Measurements from ENCODE around the gene ABHD10.

ABHD10 gene

DNA sequence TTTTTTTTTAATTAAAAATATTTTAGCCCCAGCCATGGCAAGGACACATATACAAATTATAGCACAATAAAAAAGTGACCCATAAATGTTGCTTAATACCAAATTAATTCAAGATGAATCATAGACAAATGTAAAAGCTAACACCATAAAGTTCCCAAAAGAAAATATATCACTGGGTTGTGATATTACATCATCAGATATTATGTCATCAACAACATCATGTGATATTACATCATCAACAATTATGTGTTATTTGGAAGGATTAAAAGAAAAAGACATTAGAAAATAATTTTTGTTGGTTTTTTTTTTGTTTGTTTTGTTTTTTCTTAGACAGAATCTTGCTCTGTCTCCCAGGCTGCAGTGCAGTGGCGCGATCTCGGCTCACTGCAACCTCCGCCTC lies 34.5 kb upstream of the ABHD10 start:
- Histone ChIP-seq H3K27me3 (ENCODE audit: insufficient read depth, low read depth) (no peaks in the 10 kb centered on the region), H3K27ac (no peak overlapping the region), H3K36me3 (ENCODE audit: insufficient read depth) (no peaks in the 10 kb centered on the region), H3K79me2 (ENCODE audit: insufficient read depth, low read depth) (no peaks in the 10 kb centered on the region), H3K4me1 (ENCODE audit: low read depth, poor library complexity, severe bottlenecking) (no peaks in the 10 kb centered on the region), H3K4me3 (IDR thresholded peaks at IDR 0.05; ENCODE audit: insufficient read depth, low read depth, low read length) (no peak overlapping the region), H2AFZ (ENCODE audit: low read depth) (no peak overlapping the region), H3K9ac (no peak overlapping the region), H4K20me1 (ENCODE audit: insufficient read depth) (no peaks in the 10 kb centered on the region), H3K4me2 (no peak overlapping the region)
- TF ChIP-seq CTCF (conservative IDR thresholded peaks at IDR 0.05; ENCODE audit: low read depth, low read length), result no peak

GRCh38 chr3:111947231-111947630 lies 31.6 kb upstream of the ABHD10 start:
- no peaks in the 10 kb centered on the region for H3K4me1 ChIP-seq (ENCODE audit: low read depth, poor library complexity, severe bottlenecking)
- H3K4me3 ChIP-seq (IDR thresholded peaks at IDR 0.05; ENCODE audit: insufficient read depth, low read depth, low read length), result no peak overlapping the region
- no peak for TF ChIP-seq CTCF (conservative IDR thresholded peaks at IDR 0.05; ENCODE audit: low read depth, low read length)
- no peaks in the 10 kb centered on the region for H3K79me2 ChIP-seq (ENCODE audit: insufficient read depth, low read depth)
- H3K27me3 ChIP-seq (ENCODE audit: insufficient read depth, low read depth), result no peaks in the 10 kb centered on the region
- no peak overlapping the region for H3K4me2 ChIP-seq
- no peak overlapping the region for H3K27ac ChIP-seq
- H3K9ac ChIP-seq, result no peak overlapping the region
- no peaks in the 10 kb centered on the region for H4K20me1 ChIP-seq (ENCODE audit: insufficient read depth)
- no peak overlapping the region for H2AFZ ChIP-seq (ENCODE audit: low read depth)
- H3K36me3 ChIP-seq (ENCODE audit: insufficient read depth), result no peaks in the 10 kb centered on the region

- Histone ChIP-seq H3K36me3 (ENCODE audit: insufficient read depth) (no peaks in the 10 kb centered on the region), H3K4me2 (no peak overlapping the region), H3K4me1 (ENCODE audit: low read depth, poor library complexity, severe bottlenecking) (no peaks in the 10 kb centered on the region), H3K79me2 (ENCODE audit: insufficient read depth, low read depth) (no peaks in the 10 kb centered on the region), H3K27me3 (ENCODE audit: insufficient read depth, low read depth) (no peaks in the 10 kb centered on the region), H3K27ac (no peak overlapping the region), H3K9ac (no peak overlapping the region), H2AFZ (ENCODE audit: low read depth) (no peak overlapping the region), H3K4me3 (IDR thresholded peaks at IDR 0.05; ENCODE audit: insufficient read depth, low read depth, low read length) (no peak overlapping the region), H4K20me1 (ENCODE audit: insufficient read depth) (no peaks in the 10 kb centered on the region)
- no peak for TF ChIP-seq CTCF (conservative IDR thresholded peaks at IDR 0.05; ENCODE audit: low read depth, low read length)
Observed at GRCh38 chr3:111948786-111949185, 30.0 kb upstream of the ABHD10 start.

- Histone ChIP-seq H3K27me3 (ENCODE audit: insufficient read depth, low read depth) (no peaks in the 10 kb centered on the region), H3K4me3 (IDR thresholded peaks at IDR 0.05; ENCODE audit: insufficient read depth, low read depth, low read length) (no peak overlapping the region), H3K4me1 (ENCODE audit: low read depth, poor library complexity, severe bottlenecking) (no peaks in the 10 kb centered on the region), H3K9ac (no peak overlapping the region), H3K4me2 (no peak overlapping the region), H3K36me3 (ENCODE audit: insufficient read depth) (no peaks in the 10 kb centered on the region), H4K20me1 (ENCODE audit: insufficient read depth) (no peaks in the 10 kb centered on the region), H3K79me2 (ENCODE audit: insufficient read depth, low read depth) (no peaks in the 10 kb centered on the region), H3K27ac (no peak overlapping the region), H2AFZ (ENCODE audit: low read depth) (no peak overlapping the region)
- no peak for TF ChIP-seq CTCF (conservative IDR thresholded peaks at IDR 0.05; ENCODE audit: low read depth, low read length)
Observed at GRCh38 chr3:111949712-111950111, 29.1 kb upstream of the ABHD10 start.

DNA sequence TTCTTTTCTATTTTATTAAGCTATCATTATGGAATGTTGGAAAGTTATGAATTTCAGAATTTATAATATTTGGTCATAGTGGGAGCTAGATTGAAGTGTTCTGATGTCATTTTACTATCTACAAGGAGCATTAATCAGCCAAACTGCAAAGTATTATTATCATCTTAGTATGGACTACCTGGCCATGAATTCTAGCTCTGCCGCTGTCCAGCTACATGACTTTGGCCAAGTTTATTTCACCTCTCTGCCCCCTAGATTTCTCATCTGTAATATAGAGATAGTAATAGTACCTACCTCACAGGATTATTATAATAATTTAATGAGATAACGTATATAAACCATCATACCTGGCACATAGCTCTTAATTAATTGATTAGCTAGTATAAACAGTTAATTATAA lies 27.8 kb upstream of the ABHD10 start:
- Histone ChIP-seq H3K27ac (no peak overlapping the region), H3K4me3 (IDR thresholded peaks at IDR 0.05; ENCODE audit: insufficient read depth, low read depth, low read length) (no peak overlapping the region), H3K4me2 (no peak overlapping the region), H3K9ac (no peak overlapping the region), H3K79me2 (ENCODE audit: insufficient read depth, low read depth) (no peaks in the 10 kb centered on the region), H3K27me3 (ENCODE audit: insufficient read depth, low read depth) (no peaks in the 10 kb centered on the region), H2AFZ (ENCODE audit: low read depth) (no peak overlapping the region), H3K36me3 (ENCODE audit: insufficient read depth) (no peaks in the 10 kb centered on the region), H4K20me1 (ENCODE audit: insufficient read depth) (no peaks in the 10 kb centered on the region), H3K4me1 (ENCODE audit: low read depth, poor library complexity, severe bottlenecking) (no peaks in the 10 kb centered on the region)
- no peak for TF ChIP-seq CTCF (conservative IDR thresholded peaks at IDR 0.05; ENCODE audit: low read depth, low read length)

Data from KMS-11 (cell line).